Liver (tissue), 9 donors: ENCODE measurements around the gene TRIO. TPM values are rescaled to one million over a fixed set of nuclear protein-coding genes. Genes with fewer than 3 reads are reported as not detected.

Experiments used
- DNase-seq: peaks from one replicate; pipeline ENCODE4 v3.0.0-alpha.2; 2017; ENCODE audit warnings: low spot score
- H3K27ac ChIP-seq, 2 donors: one replicate each; pipeline ENCODE4 v1.7.0; 2013; ENCODE audit warnings: inconsistent platforms in 2 of 2, low read length in 2 of 2, control low read depth in 1 of 2, low read depth in 1 of 2, mild to moderate bottlenecking in 1 of 2
- H3K27me3 ChIP-seq, 4 donors: one replicate each; pipeline versions ENCODE4 v1.6.1 to v1.7.0; 2013; ENCODE audit warnings: low read length in 3 of 4, inconsistent platforms in 1 of 4, mild to moderate bottlenecking in 1 of 4, moderate library complexity in 1 of 4; ENCODE audit not compliant: control insufficient read depth in 4 of 4, insufficient read depth in 4 of 4
- H3K36me3 ChIP-seq, 4 donors: one replicate each; pipeline versions ENCODE4 v1.6.1 to v1.7.0; 2013; ENCODE audit warnings: low read length in 3 of 4, mild to moderate bottlenecking in 3 of 4, low read depth in 1 of 4, moderate library complexity in 1 of 4; ENCODE audit not compliant: control insufficient read depth in 4 of 4, insufficient read depth in 3 of 4
- H3K4me1 ChIP-seq, 4 donors: one replicate each; pipeline versions ENCODE4 v1.6.1 to v1.7.0; 2013; ENCODE audit warnings: low read length in 3 of 4, mild to moderate bottlenecking in 3 of 4, moderate library complexity in 1 of 4; ENCODE audit not compliant: control insufficient read depth in 4 of 4, insufficient read depth in 4 of 4
- H3K4me3 ChIP-seq, 3 donors: one replicate each; pipeline versions ENCODE4 v1.6.1 to v1.7.0; 2013; ENCODE audit warnings: low read length in 3 of 3, control low read depth in 1 of 3, low read depth in 1 of 3, mild to moderate bottlenecking in 1 of 3
- H3K9ac ChIP-seq, 2 donors: one replicate each; pipeline ENCODE4 v1.7.0; 2013; ENCODE audit warnings: low read length in 2 of 2, mild to moderate bottlenecking in 2 of 2, moderate library complexity in 2 of 2, control low read depth in 1 of 2, low read depth in 1 of 2
- H3K9me3 ChIP-seq, 4 donors: one replicate each; pipeline versions ENCODE4 v1.6.1 to v1.7.0; 2013; ENCODE audit warnings: low read length in 3 of 4; ENCODE audit not compliant: control insufficient read depth in 4 of 4
- ATF3 ChIP-seq: IDR thresholded peaks from 2 replicates; pipeline ENCODE4 v1.6.1; 2016; ENCODE audit warnings: antibody characterized with exemption
- CTCF ChIP-seq: fragments of 150-350 bp; IDR thresholded peaks from 2 replicates; pipeline ENCODE4 v1.5.1; 2017; ENCODE audit warnings: improper control_type of control experiment, low read depth, low read length; ENCODE audit not compliant: missing input control
- EGR1 ChIP-seq, 2 donors: IDR thresholded peaks; 2 replicates each; pipeline ENCODE4 v1.6.1; 2016 to 2018; ENCODE audit warnings: antibody characterized with exemption in 2 of 2, low read depth in 2 of 2
- FOXA1 ChIP-seq: IDR thresholded peaks from 2 replicates; pipeline ENCODE4 v1.6.1; 2016; ENCODE audit warnings: antibody characterized with exemption
- FOXA2 ChIP-seq: IDR thresholded peaks from 2 replicates; pipeline ENCODE4 v1.6.1; 2016; ENCODE audit warnings: antibody characterized with exemption
- GABPA ChIP-seq, 2 donors: IDR thresholded peaks in 1 of 2; conservative IDR thresholded peaks in 1 of 2; 2 replicates each; pipeline ENCODE4 v1.6.1; 2016; ENCODE audit warnings: antibody characterized with exemption in 2 of 2, mild to moderate bottlenecking in 1 of 2, moderate library complexity in 1 of 2
- HNF4A ChIP-seq, 2 donors: conservative IDR thresholded peaks; 2 replicates each; pipeline ENCODE4 v1.6.1; 2016; ENCODE audit warnings: antibody characterized with exemption in 2 of 2, mild to moderate bottlenecking in 2 of 2
- HNF4G ChIP-seq: IDR thresholded peaks from 2 replicates; pipeline ENCODE4 v1.6.1; 2016; ENCODE audit warnings: antibody characterized with exemption
- JUND ChIP-seq, 2 donors: IDR thresholded peaks; 2 replicates each; pipeline ENCODE4 v1.6.1; 2016; ENCODE audit warnings: antibody characterized with exemption in 2 of 2
- MAX ChIP-seq: IDR thresholded peaks from 2 replicates; pipeline ENCODE4 v1.6.1; 2016; ENCODE audit warnings: antibody characterized with exemption
- NR2F2 ChIP-seq: IDR thresholded peaks from 2 replicates; pipeline ENCODE4 v1.6.1; 2016; ENCODE audit warnings: antibody characterized with exemption
- RAD21 ChIP-seq, 2 donors: IDR thresholded peaks; 2 replicates each; pipeline ENCODE4 v1.6.1; 2016; ENCODE audit warnings: antibody characterized with exemption in 2 of 2, mild to moderate bottlenecking in 2 of 2
- REST ChIP-seq: IDR thresholded peaks from 2 replicates; pipeline ENCODE4 v1.6.1; 2016; ENCODE audit warnings: antibody characterized with exemption, mild to moderate bottlenecking
- RXRA ChIP-seq, 2 donors: IDR thresholded peaks; 2 replicates each; pipeline ENCODE4 v1.6.1; 2017 to 2018; ENCODE audit warnings: antibody characterized with exemption in 2 of 2, mild to moderate bottlenecking in 1 of 2
- SP1 ChIP-seq: IDR thresholded peaks from 2 replicates; pipeline ENCODE4 v1.6.1; 2018; ENCODE audit warnings: antibody characterized with exemption, mild to moderate bottlenecking
- TAF1 ChIP-seq: conservative IDR thresholded peaks from 2 replicates; pipeline ENCODE4 v1.6.1; 2016; ENCODE audit warnings: antibody characterized with exemption, mild to moderate bottlenecking
- YY1 ChIP-seq: IDR thresholded peaks from 2 replicates; pipeline ENCODE4 v1.6.1; 2016; ENCODE audit warnings: antibody characterized with exemption, mild to moderate bottlenecking
- ZBTB33 ChIP-seq: IDR thresholded peaks from 2 replicates; pipeline ENCODE4 v1.6.1; 2016; ENCODE audit warnings: antibody characterized with exemption
- WGBS: extraction: QIAGEN DNeasy Blood & Tissue Kit; methylation state at CpG from one replicate; pipeline ENCODE4 v1.1.7; 2013; 5-methylcytosine and 5-hydroxymethylcytosine counted together
- polyA plus RNA-seq, 2 donors: library from polyadenylated mRNA; stranded (reverse) in 1 of 2; unstranded in 1 of 2; fragments of 200-250 nt in 1 of 2; fragments of >200 nt in 1 of 2; fragmentation: Nextera tagmentation in 1 of 2; extraction: Ambion mirVana in 1 of 2; gene quantifications; one replicate each; pipeline versions ENCODE4 v1.2.1 to v1.2.3, GENCODE V29; 2013 to 2015
- total RNA-seq, 2 donors: library from RNA; depleted of rRNA; stranded (reverse); fragments of >200 nt; gene quantifications; one replicate each; pipeline ENCODE4 v1.2.3, GENCODE V29; 2014
- donor health status: healthy.
- donor health status: healthy.
- donor health status: healthy.
- donor health status: healthy.
- donor health status: healthy.

The TRIO gene
- total and polyA plus RNA-seq, 4 donors = 8.5 to 86.2 (median 16.0) TPM

- Histone ChIP-seq H3K36me3 (peaks cover 13 to 41% (median 23%) of the 10 kb centered on the region in 4 donors), H3K27me3 (no peaks in the 10 kb centered on the region), H3K9me3 (no peaks in the 10 kb centered on the region), H3K4me3 (no peak overlapping the region), H3K27ac (no peak overlapping the region), H3K4me1 (no peaks in the 10 kb centered on the region), H3K9ac (no peak overlapping the region)
- WGBS = 84% methylated on average over 4 of the region's 4 CpGs
- TF ChIP-seq MAX (no peak), RXRA (IDR thresholded peaks at IDR 0.05) (no peak), JUND (IDR thresholded peaks at IDR 0.05) (no peak), HNF4A (conservative IDR thresholded peaks at IDR 0.05) (no peak), ATF3 (no peak), NR2F2 (no peak), HNF4G (no peak), REST (no peak), SP1 (no peak), TAF1 (no peak), GABPA (IDR thresholded peaks at IDR 0.05 in 1 of 2, conservative IDR thresholded peaks at IDR 0.05 in 1 of 2) (no peak)
- no peak for DNase-seq
Measured at GRCh38 chr5:14465116-14465515, 322.0 kb downstream of the TRIO start.

- TF ChIP-seq TAF1 = no peak
- no peak for TF ChIP-seq MAX
- TF ChIP-seq REST = no peak
- no peak for TF ChIP-seq JUND (IDR thresholded peaks at IDR 0.05)
- TF ChIP-seq RXRA (IDR thresholded peaks at IDR 0.05) = no peak
- TF ChIP-seq CTCF = no peak
- TF ChIP-seq SP1 = no peak
- no peak for TF ChIP-seq HNF4G
- TF ChIP-seq ZBTB33 = no peak
- TF ChIP-seq ATF3 = no peak
- no peak for TF ChIP-seq NR2F2
- TF ChIP-seq GABPA (IDR thresholded peaks at IDR 0.05 in 1 of 2, conservative IDR thresholded peaks at IDR 0.05 in 1 of 2) = no peak
- TF ChIP-seq RAD21 (IDR thresholded peaks at IDR 0.05) = no peak
- TF ChIP-seq FOXA2 = no peak
- no peak for TF ChIP-seq EGR1 (IDR thresholded peaks at IDR 0.05; ENCODE audit: low read depth in 2 of 2)
- TF ChIP-seq HNF4A (conservative IDR thresholded peaks at IDR 0.05) = no peak
- TF ChIP-seq FOXA1 = no peak
- TF ChIP-seq YY1 = no peak
- peaks cover 13 to 39% (median 22%) of the 10 kb centered on the region in 4 donors for H3K36me3 ChIP-seq
- no peak for DNase-seq
Measured at GRCh38 chr5:14465776-14466175, 322.6 kb downstream of the TRIO start.

More at GRCh38 chr5:14465776-14466175, 322.6 kb downstream of the TRIO start:
- Histone ChIP-seq H3K4me3 (no peak overlapping the region), H3K27me3 (no peaks in the 10 kb centered on the region), H3K4me1 (no peaks in the 10 kb centered on the region), H3K9me3 (no peaks in the 10 kb centered on the region), H3K9ac (no peak overlapping the region), H3K27ac (no peak overlapping the region)
- 96% methylated on average over 3 of the region's 3 CpGs for WGBS
